Testis (tissue), 3 donors: ENCODE measurements around the gene PTGDS. TPM values are rescaled to one million over a fixed set of nuclear protein-coding genes. Genes with fewer than 3 reads are reported as not detected.

ENCODE experiments used
- DNase-seq: peaks from one replicate; pipeline ENCODE4 v3.0.0-alpha.2; 2019
- H3K27ac ChIP-seq, 2 donors: fragments of 200-600 bp; sonication (generic); one replicate each; pipeline ENCODE4 v1.5.1; 2019
- H3K27me3 ChIP-seq: fragments of 200-600 bp; sonication (generic); one replicate; pipeline ENCODE4 v1.5.1; 2019
- H3K36me3 ChIP-seq: fragments of 200-600 bp; sonication (generic); one replicate; pipeline ENCODE4 v1.5.1; 2017; ENCODE audit warnings: low read depth; ENCODE audit errors: missing control alignments
- H3K4me1 ChIP-seq: fragments of 200-600 bp; sonication (generic); one replicate; pipeline ENCODE4 v1.5.1; 2019
- H3K4me3 ChIP-seq, 2 donors: fragments of 200-600 bp; sonication (generic); one replicate each; pipeline ENCODE4 v1.5.1; 2017 to 2019
- H3K9me3 ChIP-seq: fragments of 200-600 bp; sonication (generic); one replicate; pipeline ENCODE4 v1.5.1; 2017
- CTCF ChIP-seq, 3 experiments: fragments of 450-650 bp in 2 of 3; fragments of 200-600 bp in 1 of 3; sonication (generic) in 1 of 3; IDR thresholded peaks; one replicate each; pipeline ENCODE4 v1.5.1; 2016 to 2019; ENCODE audit warnings: antibody characterized with exemption in 3 of 3, mild to moderate bottlenecking in 2 of 3, moderate library complexity in 1 of 3
- POLR2A ChIP-seq: fragments of 450-650 bp; IDR thresholded peaks from one replicate; pipeline ENCODE4 v1.6.1; 2017; ENCODE audit warnings: antibody characterized with exemption, mild to moderate bottlenecking, moderate library complexity
- WGBS, 2 donors: methylation state at CpG; one replicate each; pipeline ENCODE4 v1.1.5; 2018; 5-methylcytosine and 5-hydroxymethylcytosine counted together
- intact Hi-C: fragments of 100-400 bp; cut with DNase I; formaldehyde crosslinking; loops from one replicate; pipeline ENCODE4 v1.15.1; 2023; ENCODE audit warnings: low total_unique reads
- polyA plus RNA-seq: library from polyadenylated mRNA; stranded (reverse); fragments of 350-450 nt; fragmentation: Illumina TruSeq; extraction: RNeasy Lipid Tissue Mini Kit (QIAGEN cat#74804); gene quantifications from one replicate; pipeline ENCODE4 v1.2.3, GENCODE V29; 2014; ENCODE audit warnings: low read depth, low replicate concordance; ENCODE audit not compliant: insufficient read depth
- total RNA-seq, 2 donors: library from RNA; depleted of rRNA; stranded (reverse); fragments of >200 nt; gene quantifications; one replicate each; pipeline ENCODE4 v1.2.3, GENCODE V29; 2016

Gene PTGDS
- total and polyA plus RNA-seq, 3 donors from 2014 or later = 4,976 to 5,948 (median 5,554) TPM

GRCh38 chr9:136934277-136934676, 43.0 kb upstream of the PTGDS start:
- no peaks in the 10 kb centered on the region for H3K27me3 ChIP-seq
- DNase-seq = no peak
- H3K4me1 ChIP-seq = no peaks in the 10 kb centered on the region
- no peak overlapping the region for H3K27ac ChIP-seq
- no peaks in the 10 kb centered on the region for H3K9me3 ChIP-seq
- H3K36me3 ChIP-seq = no peaks in the 10 kb centered on the region
- intact Hi-C loops = no loop called here
- no peak overlapping the region for H3K4me3 ChIP-seq
- 89 to 93% methylated on average over 3 of the region's 3 CpGs for WGBS, 2 donors
- no peak for TF ChIP-seq CTCF (IDR thresholded peaks at IDR 0.05)
- TF ChIP-seq POLR2A = no peak

DNA sequence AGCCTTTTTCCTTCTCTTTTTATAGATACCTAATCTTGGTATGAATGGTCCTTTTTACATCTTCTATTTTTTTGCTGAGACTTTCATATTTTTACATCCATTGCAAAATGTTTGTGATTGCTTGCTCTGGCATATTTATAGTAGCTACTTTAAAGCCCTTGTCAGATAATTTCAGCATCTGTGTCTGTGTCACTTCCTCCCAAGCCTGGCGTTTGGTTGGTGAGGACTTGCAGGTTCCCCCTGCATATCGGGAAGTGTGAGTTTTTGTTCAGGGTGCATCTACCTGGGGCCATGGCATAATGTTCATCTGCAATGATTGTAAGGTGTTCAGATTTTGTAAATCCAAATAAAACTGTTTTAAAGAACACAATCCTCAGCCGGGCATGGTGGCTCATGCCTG, 41.7 kb upstream of the PTGDS start:
- H3K27me3 ChIP-seq = no peaks in the 10 kb centered on the region
- no peaks in the 10 kb centered on the region for H3K36me3 ChIP-seq
- H3K27ac ChIP-seq = no peak overlapping the region
- intact Hi-C loops = no loop called here
- H3K4me3 ChIP-seq = no peak overlapping the region
- 85 to 91% methylated on average over 3 of the region's 3 CpGs for WGBS, 2 donors
- peaks cover 4% of the 10 kb centered on the region for H3K4me1 ChIP-seq
- no peak for DNase-seq
- TF ChIP-seq CTCF (IDR thresholded peaks at IDR 0.05) = no peak
- TF ChIP-seq POLR2A = no peak
- H3K9me3 ChIP-seq = no peaks in the 10 kb centered on the region

DNA sequence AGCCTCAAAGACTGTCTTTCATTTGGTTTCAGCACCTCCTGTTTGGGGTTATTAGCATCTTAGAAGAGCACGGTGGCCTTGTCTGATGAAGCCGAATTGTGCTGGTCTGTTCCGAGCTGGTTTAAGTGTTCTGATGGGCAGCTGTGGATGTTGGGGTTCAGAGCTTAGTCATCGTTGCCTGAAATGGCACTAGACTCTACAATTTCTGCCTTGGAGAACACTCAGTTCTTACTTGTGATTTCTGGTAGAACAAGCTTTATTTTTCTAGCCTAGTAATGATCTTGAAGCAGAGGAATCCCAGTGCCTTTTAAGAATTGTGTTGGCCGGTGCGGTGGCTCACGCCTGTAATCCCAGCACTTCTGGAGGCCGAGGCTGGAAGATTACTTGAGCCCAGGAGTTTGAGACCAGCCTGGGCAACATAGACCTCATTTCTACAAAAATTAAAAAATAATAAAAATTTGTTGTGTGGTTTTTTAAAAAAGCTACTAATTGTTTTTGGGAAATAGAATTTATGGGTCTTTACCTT, 40.6 kb upstream of the PTGDS start:
- DNase-seq = no peak
- H3K4me1 ChIP-seq = peaks cover 4% of the 10 kb centered on the region
- WGBS, 2 donors = 59 to 65% methylated on average over 8 of the region's 8 CpGs
- intact Hi-C loops = no loop called here
- H3K36me3 ChIP-seq = no peaks in the 10 kb centered on the region
- no peaks in the 10 kb centered on the region for H3K27me3 ChIP-seq
- H3K4me3 ChIP-seq = no peak overlapping the region
- H3K27ac ChIP-seq = no peak overlapping the region
- TF ChIP-seq CTCF (IDR thresholded peaks at IDR 0.05) = no peak
- no peak for TF ChIP-seq POLR2A
- no peaks in the 10 kb centered on the region for H3K9me3 ChIP-seq

DNA sequence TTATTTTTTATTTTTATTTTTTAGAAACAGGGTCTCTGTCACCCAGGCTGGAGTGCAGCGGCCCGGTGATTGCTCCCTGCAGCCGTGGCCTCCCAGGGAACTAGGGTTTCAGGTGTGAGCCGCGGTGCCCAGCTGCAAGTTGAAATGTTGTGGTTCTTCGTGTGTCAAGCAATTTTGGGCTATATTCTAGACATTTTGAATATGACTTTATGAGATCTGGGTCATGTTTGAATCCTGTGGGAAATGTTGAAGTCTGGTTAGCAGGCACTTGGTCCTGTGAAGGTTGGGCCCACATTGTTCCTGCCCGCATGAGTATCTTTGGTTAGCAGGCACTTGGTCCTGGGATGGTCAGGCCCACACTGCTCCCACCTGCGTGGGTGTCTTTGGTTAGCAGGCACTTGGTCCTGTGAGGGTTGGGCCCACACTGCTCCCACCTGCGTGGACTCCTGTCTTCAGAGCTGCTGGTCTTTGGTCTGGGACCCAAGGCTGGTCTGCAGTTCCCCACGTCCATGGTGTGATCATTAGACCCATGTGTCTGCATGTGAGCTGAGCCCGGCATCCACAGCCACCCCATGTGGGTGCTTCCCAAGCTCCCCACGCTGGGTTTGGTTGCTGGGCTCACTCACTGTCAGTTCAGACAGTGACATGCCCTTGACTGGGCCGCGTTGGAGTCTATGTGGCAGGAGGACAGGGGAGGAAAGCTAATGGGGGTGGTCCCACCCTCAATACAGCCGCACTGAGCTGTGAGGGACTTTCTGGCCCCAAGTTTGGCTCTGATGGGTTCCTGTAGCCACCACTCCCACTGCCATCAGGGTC, 39.9 kb upstream of the PTGDS start:
- no peaks in the 10 kb centered on the region for H3K27me3 ChIP-seq
- H3K36me3 ChIP-seq = no peaks in the 10 kb centered on the region
- H3K4me3 ChIP-seq = no peak overlapping the region
- H3K9me3 ChIP-seq = no peaks in the 10 kb centered on the region
- intact Hi-C loops = no loop called here
- H3K4me1 ChIP-seq = peaks cover 4% of the 10 kb centered on the region
- TF ChIP-seq CTCF (IDR thresholded peaks at IDR 0.05) (no peak), POLR2A (no peak)
- DNase-seq = no peak
- no peak overlapping the region for H3K27ac ChIP-seq
- WGBS, 2 donors = 92% methylated on average over 10 to 15 of the region's 15 CpGs
